Endothelial cell of umbilical vein (primary cell): ENCODE measurements around the gene AMMECR1.

Experiments
- CTCF ChIP-seq, 2 donors: IDR thresholded peaks; 1 replicate in 1 of 2; 2 replicates in 1 of 2; pipeline ENCODE4 v1.5.1; 2011; ENCODE audit warnings: low read length in 2 of 2, mild to moderate bottlenecking in 2 of 2, moderate library complexity in 2 of 2, control low read depth in 1 of 2, inconsistent platforms in 1 of 2, low read depth in 1 of 2; ENCODE audit not compliant: insufficient read depth in 1 of 2; ENCODE audit errors: extremely low read depth in 1 of 2
- EZH2 ChIP-seq: IDR thresholded peaks from 2 replicates; pipeline ENCODE4 v1.6.1; 2012; ENCODE audit warnings: borderline replicate concordance, low read depth, mild to moderate bottlenecking, moderate library complexity, low read length, inconsistent platforms; ENCODE audit not compliant: severe bottlenecking
- FOS ChIP-seq: IDR thresholded peaks from 2 replicates; pipeline ENCODE4 v1.6.1; 2011; ENCODE audit warnings: mild to moderate bottlenecking, low read length, moderate library complexity, borderline replicate concordance; ENCODE audit not compliant: insufficient read depth
- JUN ChIP-seq: IDR thresholded peaks from 2 replicates; pipeline ENCODE4 v1.6.1; 2011; ENCODE audit warnings: borderline replicate concordance, low read depth; ENCODE audit not compliant: insufficient read length, insufficient read depth
- MAX ChIP-seq: IDR thresholded peaks from 2 replicates; pipeline ENCODE4 v1.6.1; 2011; ENCODE audit not compliant: insufficient read depth, insufficient read length
- MYC ChIP-seq: IDR thresholded peaks from one replicate; pipeline ENCODE4 v1.6.1; 2011; ENCODE audit warnings: mild to moderate bottlenecking, low read depth, low read length
- POLR2A ChIP-seq: IDR thresholded peaks from 2 replicates; pipeline ENCODE4 v1.6.1; 2012; ENCODE audit warnings: low read depth, mild to moderate bottlenecking, control low read depth, low read length
- POLR2AphosphoS5 ChIP-seq: IDR thresholded peaks from 2 replicates; pipeline ENCODE4 v1.6.1; 2012; ENCODE audit warnings: low read depth, mild to moderate bottlenecking, control low read depth, low read length, moderate library complexity; ENCODE audit not compliant: insufficient read depth

- no peak for TF ChIP-seq CTCF (IDR thresholded peaks at IDR 0.05; ENCODE audit: extremely low read depth in 1 of 2, insufficient read depth in 1 of 2, low read depth in 1 of 2, low read length in 2 of 2)
- no peak for TF ChIP-seq POLR2AphosphoS5
- TF ChIP-seq POLR2A, result no peak
- no peak for TF ChIP-seq MAX
- TF ChIP-seq JUN, result no peak
- TF ChIP-seq EZH2, result no peak
- TF ChIP-seq FOS, result no peak
- TF ChIP-seq MYC, result no peak
Observed at GRCh38 chrX:110153896-110154295, 164.0 kb downstream of the AMMECR1 start.
